Activated CD4-positive, alpha-beta T cell treated with anti-CD3 and anti-CD28 coated beads, Interleukin-2, Interleukin-6, amounts not matched to agents 100 ng/mL and 50 ng/mL, durations not matched to agents 16 hours and 8 hours (primary cell): Measurements from ENCODE around the gene SRCAP.

Source experiments
- DNase-seq: peaks from one replicate; pipeline ENCODE4 v3.0.0-alpha.2; 2020

SRCAP gene

DNA sequence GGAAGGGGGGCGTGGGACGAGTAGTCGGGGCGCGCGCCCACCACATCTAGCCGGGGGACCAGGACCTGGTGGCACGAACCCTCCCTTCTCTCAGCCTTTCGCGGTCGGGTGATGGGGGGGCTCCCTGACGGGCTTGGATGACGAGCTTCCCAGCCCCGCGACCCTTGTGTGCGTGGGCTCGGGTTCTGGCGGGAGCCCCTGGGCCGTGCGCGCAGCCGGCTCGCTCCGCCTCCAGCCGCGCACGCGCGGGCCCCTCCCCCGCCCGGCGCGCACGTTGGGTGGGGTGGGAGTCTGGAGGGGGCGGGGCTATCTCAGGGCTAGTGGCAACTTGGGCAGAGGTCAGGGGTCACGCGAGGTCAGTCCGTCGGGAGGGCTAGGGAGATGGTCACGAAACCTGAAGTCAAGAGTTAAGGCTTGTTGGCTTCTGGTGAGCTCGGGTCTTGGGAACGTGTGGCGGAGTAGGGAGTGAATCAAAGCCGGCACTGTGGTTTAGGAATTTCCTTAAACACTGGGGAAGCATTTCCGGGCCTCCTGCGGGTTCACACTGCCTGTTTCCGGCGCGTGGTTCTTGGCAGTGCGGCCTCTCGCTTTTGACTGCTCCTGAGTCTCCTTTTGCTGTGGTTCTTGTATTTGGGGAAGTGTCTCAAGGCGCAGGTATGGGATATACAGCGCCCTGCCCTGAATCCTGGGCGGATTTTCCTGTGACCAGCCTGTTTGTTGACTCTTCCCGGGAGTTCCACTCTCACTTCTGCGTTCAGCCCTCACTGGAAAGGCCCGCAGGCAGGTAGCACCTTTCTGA, at the start of gene SRCAP:
TSS of gene SRCAP (plus strand) at position 356 of the 799 bp plus-strand sequence. CDS start 1,654 bp downstream, outside the sequence.
- DNase-seq: peak; percentile 94

DNA sequence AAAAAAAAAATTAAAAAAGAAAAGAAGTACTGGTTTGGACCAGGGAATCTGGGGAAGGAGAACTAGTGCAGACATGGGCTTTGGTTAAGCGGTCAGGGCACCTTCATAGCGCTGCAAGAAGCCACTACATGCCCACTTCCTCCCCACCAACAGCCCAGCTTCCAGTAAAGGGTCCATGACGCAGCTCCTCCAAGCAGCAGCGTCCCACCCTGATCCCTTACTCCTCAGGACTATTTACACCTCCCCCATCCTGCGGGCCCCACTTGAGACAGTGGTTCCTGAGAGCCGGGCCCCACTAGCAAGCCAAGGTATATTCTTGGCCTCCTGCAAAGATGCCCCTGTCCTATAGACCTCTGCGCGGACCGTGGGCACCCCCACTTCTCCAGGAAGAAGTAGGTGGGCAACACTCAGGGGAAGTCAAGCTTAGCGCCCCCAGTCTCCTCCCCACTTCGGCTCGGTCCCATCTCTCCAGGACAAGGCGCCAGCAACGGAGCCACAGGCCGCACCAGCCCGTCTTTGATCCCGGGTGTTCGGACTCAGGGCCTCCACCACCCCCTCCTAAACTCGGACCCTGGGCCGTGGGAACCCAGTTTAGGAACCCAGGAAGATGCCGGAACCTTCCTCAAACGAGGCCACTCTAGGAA, 49.1 kb upstream of the SRCAP start:
- peak; percentile 27 for DNase-seq

DNA sequence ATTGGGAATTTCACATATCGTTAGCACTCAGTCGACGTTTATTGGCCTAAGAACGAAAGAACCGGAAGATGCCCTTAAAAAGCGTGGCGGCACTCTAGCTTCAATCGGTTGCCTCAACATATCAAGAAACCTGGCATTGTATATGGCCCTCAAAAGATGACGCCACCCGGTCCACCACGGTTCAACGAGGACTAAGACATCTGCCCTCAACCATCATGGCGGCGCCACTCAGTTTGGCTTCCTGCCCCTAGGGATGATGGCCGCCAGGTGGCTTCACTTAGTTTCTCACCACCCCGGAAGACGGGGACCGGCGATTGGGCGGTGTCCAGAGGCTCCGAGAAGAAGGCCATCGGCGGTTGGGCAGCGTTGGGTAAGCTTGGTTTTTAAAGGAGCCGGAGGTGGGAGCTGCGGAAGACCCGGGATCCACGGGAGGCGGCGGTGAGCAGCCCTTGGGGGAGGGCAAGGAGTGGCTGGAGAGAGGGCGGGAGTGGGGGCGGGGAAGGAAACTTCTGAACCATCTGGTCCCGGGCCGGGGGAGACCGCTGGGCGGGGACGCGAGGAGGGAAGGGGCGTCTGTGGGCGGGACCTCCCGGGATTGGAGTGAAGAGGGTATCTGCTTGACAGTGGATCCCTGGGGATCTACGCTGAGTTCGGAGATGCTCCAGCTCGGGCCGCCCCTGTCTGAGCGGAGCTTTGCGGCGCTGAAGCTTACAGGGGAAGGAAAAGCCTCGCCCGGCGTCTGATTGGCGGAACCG, 48.4 kb upstream of the SRCAP start, which contains the start of gene PRR14:
TSS of gene PRR14 (plus strand) at position 592 of the 755 bp plus-strand sequence. CDS start 686 bp downstream, outside the sequence.
- DNase-seq: peak; percentile 100

DNA sequence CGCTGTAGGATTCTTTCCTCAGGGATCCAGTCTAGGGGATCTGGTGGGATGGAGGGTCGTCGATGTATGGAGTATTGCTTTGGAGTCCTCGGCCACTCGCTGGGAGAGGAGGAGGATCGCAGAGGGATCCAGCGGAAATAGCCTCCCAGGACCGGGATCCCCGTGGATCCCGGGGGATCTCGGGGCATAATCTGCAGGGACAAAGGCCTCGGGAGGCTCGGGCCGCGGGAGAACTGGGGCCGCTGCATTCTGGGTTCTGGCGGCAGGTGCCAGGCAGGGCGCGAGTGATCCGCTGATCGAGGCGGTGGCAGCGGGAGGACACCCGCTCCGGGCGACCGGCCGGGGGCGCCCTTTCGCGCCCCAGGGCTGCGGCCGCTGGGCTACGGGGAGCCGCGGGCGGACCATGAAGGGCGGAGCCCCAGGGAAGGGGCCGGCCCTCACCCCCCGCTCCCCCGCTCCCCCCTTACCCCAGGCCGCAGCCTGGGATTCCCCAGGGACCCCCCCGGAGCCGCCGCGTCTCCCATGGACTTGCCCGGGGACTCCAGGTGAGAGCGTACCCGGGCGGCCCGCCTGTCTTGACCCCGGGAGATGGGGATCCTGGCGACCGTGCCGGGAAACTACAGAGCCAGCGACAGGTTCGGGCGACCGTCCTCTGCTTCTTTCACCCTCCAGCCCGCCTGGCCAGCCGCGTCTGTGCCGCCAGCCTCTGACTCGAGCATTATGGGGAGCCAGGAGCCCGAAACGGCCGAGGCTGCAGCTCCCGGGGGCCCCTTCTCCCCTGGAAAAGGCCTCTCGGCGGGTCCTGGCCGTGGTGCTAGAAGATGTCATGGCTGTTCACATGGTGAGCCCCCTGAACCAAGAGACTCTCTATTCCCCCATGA, 47.6 kb upstream of the SRCAP start:
- DNase-seq: peak; percentile 88

DNA sequence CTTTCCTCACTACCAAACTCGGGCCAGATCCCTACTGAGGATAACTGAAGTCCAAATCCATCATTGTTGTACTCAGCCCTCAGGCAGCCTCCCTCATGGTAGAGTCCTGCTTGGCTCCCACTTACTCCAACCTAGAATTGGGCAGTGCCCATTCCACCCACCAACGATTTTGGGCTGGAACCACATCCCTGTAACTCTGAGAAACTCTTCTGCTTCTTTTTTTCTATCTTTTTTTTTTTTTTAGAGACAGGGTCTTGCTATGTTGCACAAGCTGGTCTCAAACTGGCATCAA, 47.0 kb upstream of the SRCAP start:
- DNase-seq: no peak

DNA sequence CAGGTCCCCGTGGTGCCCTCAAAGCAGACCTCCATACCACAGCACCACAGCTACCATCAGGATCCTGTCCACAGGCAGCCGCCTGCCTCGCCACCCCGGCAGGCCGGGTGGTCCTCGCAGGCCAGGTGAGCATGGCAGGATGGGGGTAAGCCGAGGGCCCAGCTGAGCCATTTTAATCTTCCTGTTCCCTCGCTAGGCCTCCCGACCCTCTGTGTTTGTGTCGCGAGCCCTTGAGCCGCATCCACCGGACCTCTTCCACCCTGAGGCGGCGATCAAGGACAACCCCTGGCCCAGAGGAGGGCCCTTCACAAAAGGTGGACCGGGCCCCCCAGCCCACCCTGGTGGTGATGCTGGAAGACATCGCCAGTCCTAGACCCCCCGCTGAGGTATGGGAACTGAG, 46.3 kb upstream of the SRCAP start:
- no peak for DNase-seq

DNA sequence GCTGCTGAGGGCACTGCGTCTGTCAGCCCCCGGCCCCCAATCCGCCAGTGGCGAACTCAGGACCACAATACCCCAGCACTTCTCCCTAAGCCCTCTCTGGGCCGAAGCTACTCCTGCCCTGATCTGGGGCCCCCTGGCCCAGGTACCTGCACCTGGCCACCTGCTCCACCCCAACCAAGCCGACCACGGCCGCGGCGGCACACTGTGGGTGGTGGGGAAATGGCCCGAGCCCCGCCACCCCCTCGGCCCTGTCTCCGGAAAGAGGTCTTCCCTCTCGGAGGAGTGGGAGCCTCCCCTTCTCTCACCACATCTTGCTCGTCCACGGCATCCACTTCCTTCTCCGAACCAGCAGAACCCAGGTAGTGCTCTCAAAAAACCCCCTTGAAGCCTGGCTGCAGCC, 44.1 kb upstream of the SRCAP start:
- no peak for DNase-seq

DNA sequence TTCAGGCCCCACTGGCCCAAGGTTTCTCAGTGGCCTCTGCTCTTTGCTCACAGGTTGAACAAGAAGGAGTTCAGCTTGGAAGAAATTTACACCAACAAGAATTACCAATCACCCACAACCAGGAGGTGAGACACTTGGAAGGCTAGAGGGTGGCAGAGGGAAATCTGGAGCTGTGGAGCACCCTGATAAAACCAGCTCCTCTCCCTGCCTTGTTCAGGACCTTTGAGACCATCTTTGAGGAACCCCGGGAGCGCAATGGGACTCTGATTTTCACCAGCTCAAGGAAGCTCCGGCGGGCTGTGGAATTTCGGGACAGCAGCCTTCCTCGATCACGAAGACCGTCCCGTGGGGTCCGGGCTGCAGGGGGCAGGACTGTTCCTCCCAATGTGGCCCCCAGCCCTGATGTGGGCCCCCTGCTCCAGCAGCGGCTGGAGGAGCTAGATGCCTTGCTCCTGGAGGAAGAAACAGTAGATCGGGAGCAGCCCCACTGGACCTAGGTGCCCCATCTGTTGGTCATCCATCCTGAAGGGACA, 43.1 kb upstream of the SRCAP start:
- DNase-seq: no peak

DNA sequence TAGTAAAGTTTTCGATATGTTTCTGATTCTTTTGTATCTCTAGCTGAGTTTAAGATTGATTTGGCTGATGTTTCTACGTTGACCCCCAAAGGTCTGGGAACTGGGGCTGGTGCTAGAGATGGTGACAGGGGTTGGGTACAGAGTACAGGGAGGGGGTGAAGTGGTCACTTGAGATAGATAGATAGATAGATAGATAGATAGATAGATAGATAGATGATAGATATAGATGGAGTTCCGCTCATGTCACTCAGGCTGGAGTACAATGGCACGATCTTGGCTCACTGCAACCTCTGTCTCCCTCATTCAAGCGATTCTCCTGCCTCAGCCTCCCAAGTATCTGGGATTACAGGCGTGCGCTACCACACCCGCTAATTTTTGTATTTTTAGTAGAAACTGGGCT, 42.6 kb upstream of the SRCAP start:
- DNase-seq: no peak

DNA sequence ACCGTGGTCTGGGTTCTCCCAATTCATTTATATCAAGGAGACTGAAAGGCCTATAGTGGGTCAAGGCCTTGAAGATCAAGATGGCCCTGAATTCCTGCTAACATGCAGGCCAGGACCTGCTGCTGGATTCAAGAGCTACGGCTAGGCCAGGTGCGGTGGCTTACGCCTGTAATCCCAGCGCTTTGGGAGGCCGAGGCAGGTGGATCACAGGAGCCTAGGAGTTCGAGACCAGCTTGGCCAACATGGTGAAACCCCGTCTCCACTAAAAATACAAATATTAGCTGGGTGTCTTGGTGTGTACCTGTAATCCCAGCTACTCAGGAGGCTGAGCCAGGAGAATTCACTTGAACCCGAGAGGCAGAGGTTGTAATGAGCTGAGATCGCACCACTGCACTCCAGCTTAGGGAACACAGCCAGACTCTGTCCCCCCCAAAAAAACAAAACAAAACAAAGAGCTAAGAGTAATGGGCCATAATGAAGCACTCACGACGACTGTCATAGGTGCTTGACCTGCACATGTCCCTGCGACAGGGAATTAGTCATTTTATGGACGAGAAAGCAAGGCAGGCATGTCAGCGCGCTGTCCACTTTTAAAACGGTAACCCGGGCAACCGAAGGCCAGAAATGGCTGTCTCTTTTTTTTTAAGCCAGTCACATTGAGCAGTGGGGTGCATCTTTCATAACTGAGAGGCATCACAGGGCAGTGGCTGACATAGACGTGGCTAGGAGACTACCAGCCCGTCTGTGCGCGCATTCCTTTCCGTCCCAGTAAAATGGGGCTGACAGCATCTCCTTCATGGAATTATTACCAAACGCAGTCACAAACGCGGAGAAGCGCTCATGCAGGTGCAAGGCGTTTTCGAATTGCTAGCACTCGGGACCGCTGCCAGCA, 41.8 kb upstream of the SRCAP start:
- no peak for DNase-seq

DNA sequence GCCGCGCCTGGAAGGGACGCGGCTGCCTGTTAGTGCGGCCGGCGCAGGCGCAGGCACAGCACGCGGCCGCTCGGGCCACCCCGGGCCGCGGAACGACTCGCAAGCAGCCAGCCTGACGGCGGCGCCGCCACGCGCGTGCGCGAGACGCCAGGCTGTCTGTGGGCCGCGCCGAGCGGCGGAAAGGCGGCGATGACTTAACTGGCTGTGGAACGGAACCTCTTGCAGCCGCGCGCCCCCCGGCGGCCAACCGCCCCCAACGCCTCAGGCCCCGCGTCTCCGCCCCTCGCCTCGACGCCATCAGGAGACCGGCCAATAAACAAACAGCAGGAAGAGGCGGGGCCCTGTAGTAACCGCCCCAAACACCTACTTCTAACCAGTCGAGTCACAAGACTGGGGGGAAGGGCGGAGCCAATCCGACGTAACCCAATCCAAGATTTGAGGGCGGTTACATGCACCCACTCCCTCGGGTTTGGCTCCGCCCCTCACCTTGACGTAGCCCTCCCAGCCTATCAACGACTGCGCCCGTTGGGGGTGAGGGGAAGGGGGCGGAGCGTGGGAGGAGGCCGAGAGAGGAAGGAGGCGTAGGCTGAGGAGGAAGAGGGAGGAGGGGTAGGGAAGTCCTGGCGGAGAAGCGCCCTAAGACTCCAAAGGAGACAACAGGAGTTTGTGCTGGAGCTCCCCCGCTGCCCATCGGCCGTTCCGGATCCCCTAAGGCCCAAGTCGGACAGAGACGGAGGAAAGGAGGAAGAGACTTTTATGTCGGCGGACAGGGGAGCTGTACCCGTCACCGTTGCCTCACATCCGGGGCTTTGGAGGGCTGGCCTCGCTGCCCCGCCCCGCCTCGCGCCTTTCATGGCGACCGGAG, 40.9 kb upstream of the SRCAP start, which contains the start of gene FBRS:
TSS of gene FBRS (plus strand) at position 566 of the 865 bp plus-strand sequence. CDS start 1,088 bp downstream, outside the sequence.
- peak; percentile 100 for DNase-seq

DNA sequence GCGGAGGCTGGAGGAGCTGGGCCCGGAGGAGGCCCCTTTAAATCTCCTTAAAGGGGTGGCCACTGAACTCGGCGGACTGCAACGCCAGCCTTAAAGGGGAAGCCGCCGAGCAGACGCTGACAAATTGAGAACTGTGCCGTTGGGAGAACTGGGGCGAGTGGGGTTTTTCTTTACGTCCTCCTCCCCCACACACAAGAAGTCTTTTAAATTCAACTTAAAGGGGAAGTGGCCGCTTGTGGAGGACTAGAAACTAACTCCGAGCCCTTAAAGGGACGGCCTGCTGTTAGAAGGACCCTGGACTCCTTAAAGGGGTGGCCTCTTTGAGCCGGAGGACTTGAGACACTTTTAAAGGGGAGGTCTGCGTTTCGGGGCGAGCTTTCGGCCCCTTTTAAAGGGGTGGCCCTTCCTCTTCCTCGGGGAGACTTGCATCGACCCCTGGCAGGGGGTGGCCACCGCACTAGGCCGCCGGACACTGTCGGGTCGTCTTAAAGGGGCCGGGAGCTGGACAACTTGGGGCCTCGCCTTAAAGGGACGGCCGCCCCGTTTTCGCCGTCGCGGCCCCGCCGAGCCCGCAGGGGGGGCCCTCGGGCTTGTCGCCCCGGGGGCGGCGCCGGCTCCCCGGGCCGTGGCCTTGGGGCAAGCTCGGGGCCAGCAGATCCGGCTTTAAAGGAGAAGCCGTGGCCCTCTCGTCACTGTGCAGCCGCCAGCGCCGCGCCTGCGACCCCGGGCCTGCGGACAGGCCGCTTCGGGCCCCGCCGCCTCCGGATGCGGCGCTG, 40.1 kb upstream of the SRCAP start:
- DNase-seq: no peak

DNA sequence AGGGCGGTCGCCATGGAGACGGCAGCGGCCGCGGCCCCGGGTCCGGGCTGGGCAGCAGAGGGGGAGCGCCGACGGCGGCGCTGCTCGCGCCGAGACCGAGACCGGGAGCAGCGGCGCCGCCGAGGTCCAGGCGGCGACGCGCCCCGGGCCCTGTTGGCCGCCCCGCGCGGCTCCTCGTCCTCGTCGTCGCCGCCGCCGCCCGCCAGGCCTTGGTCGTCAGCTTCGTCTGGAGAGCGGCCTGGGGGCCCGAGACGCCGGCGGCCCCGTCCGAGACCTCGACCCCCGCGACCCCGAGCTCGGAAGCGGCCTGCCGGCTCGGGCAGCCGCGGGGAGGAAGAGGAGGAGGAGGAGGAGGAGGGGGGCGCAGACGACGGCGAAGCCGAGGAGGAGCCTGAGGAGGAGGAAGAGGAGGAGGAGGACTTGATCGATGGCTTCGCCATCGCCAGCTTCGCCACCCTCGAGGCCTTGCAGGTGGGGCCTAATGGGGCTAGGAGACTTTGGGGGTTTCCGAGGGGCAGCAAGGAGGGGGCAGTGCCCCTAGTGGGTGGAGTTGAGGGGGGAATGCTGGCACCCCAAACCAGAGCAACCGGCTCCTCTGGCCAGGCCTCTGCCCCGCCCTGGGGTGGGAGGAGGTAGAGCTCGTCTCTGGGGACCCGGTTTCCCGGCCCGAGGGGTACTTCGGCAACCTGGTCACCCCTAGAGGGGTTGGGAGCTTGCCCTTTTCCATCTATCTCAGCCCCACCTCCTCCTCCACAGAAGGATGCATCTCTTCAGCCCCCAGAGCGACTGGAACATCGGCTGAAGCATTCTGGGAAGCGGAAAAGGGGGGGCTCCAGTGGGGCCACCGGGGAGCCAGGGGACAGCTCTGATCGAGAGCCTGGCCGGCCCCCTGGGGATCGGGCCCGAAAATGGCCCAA, 39.2 kb upstream of the SRCAP start:
- DNase-seq: peak; percentile 53

DNA sequence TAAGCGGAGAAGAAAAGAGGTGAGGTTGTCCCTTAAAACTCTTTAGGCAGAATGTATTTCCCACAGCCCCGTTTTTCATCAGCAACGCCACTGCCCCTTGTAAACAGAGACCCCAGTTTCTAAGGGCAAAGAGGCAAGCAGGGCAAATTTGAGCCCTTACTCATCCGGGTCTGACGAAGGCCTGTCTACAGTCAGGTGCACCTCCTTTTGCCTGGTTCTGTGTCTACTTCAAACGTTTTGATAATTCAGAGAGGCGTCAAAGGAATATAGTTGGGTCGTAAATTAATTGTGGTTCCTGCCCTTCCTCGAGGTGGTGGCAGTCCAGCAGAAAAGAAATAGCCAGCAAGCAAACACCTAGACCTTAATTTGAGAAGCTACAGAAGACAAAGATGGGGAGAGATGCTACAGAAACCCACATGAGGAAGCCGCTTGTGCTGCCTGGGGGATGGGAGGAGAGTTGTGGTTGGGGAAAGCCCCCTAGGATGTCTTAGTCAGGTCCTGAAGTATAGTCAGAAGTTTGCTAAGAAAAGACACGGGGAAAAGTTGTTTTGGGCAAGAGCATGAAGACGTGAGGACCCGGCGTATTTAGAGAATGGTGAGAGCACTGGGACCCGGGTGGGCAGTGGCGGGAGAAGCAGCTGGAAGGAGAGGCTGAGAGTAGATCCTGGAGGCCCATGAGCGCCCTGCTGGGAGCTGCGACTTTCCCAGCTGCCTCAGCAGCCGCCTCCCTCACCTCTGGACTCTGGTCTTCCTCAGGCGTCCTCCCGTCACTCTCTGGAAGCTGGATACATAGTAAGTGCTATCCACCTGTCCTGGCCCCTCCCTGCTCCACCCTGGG, 38.3 kb upstream of the SRCAP start:
- peak; percentile 89 for DNase-seq

DNA sequence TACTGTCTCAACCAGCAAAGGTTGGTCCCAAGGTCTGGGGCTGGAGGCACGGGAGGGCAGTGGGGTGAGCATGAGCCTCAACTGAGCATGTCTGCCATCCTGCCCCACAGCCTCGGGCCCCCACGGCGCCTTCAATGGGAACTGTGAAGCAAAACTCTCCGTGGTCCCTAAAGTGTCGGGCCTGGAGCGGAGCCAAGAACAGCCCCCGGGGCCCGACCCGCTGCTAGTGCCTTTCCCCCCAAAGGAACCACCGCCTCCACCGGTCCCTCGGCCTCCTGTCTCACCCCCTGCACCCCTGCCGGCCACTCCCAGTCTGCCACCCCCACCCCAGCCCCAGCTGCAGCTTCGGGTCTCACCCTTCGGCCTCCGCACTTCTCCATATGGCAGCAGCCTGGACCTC, 36.5 kb upstream of the SRCAP start:
- DNase-seq: no peak

DNA sequence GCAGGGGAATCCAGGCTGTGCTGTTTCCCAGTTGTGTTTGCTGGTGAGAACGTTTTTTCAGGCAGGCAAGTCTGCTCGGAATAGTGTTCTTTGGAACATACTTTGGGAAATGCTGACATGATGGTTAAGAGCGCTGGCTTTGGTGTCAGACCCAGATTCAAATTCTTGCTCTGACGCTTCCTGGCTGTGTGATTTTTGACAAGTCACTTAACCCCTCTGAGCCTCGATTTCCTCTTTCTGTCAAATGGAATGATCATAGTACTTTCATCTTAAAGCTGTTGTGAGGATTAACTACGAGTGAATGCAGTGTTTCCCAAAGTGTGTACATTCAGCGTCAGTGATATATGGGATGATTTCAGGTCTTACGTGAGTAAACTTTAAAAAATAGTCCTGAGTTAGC, 35.9 kb upstream of the SRCAP start:
- DNase-seq: no peak

DNA sequence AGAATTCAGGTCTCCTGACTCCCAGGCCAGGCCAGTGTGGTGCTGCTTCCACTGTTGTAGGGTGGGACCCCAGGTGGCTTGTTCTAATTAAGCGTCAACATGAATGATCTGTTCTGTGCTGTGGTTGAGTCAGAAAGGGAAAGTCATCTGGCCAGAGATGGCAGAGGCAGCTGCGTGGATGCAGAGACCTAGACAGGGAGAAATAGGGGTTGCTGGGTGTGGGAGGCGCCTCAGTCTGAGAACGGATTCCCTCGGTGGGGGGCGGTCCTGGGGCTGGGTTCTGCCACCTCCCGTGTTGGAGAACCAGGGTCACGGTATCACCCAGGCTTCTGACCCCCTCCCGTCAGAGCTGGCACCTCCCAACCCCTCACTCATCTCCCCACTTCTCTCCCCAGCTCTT, 35.2 kb upstream of the SRCAP start:
- peak; percentile 30 for DNase-seq
